ENCODE measurements around the gene SPDEF.

The SPDEF gene

DNA sequence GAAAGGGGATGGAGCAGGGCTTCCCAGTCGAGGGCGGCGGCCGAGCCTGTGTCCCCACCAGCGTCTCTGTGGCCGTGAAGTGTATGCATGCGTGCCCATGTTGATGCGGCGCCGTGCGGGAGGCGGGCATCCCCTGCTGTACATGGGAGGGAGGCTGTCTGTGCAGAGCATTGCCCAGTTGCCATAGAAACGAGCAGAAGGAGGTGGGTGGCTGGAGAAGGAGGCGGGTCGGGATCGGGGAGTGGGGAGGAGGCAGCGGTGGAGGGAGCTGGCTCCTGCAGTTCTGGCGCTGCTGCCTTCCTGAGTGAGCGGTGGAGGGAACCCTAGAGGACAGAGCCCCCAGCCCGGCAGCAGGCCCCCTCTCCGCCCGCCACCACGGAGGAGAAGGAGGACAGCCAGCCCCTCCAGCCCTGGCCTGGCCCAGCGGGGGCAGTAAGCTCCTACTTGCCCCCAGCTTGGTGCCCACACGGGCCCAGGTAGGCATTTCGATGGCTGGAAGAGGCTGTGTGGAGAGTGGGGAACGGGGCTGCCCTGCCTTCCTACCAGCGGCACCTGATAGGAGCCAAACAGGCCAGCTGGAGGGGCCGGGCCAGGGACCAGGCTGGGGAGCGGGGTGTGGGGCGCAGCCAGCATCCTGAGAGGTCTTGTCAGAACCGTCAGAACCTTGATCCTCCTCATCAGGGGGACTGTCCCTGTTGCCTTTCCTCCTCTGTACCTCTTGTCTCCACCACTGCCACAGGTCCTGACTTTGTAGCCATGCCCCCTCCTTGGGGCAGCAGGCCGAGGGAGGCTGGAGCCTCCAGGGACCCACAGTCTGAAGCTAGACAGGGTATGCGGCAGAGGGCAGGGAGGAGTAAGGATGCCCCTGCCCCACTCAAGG is 41.3 kb downstream of the SPDEF start:
- DNase-seq, result peak; percentile 69

DNA sequence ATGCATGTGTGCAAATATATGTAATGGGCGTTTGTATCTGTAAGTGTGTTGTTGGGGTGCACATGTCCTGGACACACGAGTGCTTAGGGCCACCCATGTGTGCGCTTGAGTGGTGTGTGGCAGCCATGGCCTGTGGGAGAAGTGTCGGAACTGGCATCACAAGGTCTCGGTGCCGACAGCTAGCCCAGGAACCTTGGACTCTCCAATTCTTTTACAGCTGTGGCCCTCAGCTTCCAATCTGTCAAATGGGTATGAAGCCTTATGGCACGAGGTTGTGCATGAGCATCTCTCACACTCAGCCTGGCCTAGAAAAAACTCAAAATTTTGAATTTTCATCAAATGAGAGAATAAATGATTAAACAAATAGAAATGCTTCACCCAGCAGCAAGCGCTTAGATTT is 42.0 kb downstream of the SPDEF start:
- no peak for DNase-seq

DNA sequence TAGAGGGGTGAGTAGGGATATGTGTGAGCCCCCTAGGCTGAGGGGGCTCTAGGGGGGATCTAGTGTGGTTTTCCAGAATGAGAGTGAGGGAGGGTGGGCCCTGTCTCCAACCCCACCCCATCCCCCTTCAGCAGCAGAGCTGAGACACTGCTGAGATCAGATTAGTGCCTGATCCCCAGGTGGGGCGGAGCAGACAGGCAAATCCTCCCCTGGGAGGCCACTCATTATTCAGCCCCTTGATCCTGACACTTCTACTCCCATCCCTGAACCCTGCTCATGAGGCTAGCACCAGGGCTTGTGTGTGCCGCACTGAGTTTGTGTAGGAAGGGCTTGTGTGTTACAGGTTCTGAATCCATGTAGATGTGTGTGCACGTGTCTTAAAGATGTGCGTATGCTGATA is 42.5 kb downstream of the SPDEF start:
- DNase-seq, result no peak

DNA sequence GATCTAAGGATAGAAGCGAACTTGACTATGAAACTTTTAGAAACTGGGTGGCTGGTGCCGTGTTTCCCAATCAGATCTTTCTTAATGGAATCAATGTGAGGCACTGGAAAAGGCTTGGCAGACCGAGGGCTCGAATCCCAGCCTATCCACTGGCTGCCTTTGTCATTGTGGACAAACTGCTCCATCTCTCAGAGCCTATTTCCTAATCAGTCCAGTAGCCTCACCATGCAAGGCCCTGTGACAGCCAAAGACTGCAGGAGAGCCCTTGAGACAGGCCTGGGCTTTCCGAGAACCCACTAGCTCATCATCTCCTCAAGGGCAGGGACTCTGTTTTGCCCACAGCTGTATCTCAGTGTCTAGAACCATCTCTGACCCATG is 43.4 kb downstream of the SPDEF start:
- no peak for DNase-seq

DNA sequence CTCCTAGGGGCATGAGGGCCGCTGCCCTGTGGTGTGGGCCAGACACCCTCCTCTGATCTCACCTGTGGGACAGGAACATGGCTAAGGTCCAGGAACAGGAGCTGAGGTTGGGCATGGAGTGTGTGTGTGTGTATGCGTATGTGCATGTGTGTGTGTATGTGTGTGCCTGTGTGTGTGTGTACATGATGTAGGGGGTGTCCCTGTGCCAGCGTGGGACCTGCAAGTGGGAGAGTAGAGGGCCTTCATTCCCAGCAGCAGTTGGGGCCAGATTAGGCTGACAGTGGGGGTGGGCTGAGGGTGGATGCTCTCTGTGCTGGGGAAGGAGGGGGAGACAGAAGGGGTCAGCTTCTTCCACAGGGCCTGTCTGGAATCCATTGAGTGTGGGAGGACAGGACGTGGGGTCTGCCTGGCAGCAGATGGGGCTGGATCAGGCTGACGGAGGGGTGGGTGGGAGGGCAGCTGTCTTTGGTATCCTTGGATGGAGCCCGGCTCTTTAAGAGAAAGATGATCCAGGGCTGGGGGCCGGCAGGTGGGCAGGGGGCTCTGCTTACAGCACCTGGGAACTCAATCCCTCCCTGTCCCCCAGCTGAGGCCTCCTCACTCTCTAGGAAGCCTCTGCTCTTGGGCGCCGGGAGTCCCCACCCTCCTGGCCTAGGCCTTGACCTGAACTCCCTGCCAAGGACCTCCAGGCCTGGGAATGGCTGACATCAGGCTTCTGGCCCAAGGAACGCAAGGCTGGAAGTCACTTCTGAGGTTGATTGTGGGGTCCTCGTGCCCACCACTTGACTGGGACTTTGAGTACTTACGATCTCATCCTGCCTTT is 44.0 kb downstream of the SPDEF start:
- no peak for DNase-seq

DNA sequence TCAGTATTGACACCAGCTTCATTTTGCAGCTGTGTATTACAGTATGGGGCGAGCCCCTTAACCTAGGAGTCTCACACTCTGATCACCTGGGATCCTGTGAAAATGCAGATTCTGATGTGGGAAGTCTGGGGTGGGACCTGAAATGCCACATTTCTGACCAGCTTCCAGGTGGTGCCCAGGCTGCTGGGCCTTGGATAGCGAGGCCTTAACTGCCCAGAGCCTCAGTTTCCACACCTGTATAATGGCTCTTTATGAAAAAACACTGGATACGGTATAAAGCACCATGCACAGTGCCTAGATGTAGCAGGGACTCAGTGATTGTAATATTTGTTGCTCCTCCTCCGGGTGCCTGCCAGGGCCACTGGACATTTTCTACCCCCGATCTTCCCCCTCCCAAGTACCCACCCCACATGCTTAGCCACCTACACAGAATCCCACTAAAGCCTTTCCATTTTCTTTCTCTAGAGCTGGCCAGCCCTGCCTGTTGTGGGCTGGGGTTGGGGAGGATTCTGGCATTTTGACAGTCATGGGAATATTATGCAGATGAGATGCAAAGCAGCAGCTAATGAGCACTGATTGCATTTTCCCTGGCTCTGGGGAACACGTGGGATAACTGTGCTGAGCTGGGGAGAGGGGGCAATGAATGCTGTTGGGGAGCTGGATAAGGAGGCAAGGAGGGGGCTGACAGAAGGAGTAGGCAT is 44.8 kb downstream of the SPDEF start:
- no peak for DNase-seq

DNA sequence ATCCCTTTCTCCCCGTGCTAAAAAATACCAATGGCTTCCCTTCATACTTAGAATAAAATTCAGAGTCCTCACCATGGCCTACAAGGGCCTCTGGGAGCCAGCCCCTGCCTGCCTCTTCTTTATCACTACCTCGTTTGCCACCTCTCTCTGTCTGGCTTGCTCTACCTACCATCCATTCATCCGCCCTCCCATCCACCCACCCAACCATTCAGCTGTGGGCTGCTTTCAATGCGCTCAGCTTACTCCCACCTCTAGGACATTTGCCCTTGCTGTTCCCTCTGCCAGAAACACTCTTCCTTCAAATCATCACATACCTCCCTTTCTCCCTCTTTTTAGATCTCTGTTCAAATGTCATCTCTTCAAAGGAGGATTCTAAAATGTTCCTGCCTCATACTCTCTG is 45.8 kb downstream of the SPDEF start:
- DNase-seq, result no peak

DNA sequence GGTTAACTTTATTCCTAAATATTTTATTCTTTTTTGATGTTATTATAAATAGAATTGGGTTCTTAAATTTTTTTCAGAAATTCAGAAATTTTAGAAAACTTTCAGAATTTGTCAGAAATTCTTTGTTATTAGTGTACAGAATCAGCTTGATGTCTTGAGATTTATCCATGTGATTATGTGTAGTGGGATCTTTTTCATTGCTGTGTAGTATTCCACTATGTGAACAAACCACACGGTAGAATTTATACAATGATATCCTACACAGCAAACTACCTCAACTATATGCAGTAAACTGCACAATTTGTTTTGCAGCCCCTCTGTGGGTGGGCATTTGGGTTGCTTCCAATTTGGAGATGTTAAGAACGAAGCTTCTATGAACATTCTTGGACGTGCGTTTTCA is 46.3 kb downstream of the SPDEF start:
- no peak for DNase-seq

DNA sequence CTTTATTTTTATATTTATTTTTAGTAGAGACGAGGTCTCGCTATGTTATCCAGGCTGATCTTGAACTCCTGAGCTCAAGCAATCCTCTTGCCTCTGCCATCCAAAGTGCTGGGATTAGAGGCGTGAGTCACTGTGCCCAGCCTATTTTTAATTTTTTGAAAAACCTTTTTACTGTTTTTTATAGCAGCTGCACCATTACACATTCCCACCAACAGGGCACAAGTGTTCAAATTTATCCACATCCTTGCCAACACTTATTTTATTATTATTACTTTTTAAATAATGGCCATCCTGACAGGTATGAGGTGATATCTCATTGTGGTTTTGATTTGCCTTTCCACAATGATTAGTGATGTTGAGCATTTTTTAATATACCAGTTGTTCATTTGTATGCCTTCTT is 47.7 kb downstream of the SPDEF start:
- DNase-seq, result no peak

DNA sequence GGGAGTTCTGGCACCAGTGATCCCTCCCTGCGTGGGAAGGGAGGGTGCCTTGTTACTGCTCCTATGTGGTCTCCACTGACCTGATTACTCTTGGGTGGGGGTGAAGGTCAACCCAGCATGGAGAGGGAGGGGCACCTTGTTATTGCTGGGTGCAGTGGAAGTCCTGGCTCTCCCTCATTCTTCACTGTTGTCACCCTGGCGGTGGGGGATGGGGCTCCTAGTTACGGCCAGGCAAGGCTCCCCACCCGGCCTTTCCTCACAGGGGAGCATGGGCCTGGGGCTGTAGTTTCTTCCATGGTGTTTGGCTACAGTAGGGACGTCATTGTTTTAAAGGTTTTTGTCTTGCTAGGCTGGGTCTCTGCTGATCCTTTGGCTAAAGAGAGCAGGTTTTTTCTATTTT is 49.4 kb downstream of the SPDEF start:
- DNase-seq, result no peak

DNA sequence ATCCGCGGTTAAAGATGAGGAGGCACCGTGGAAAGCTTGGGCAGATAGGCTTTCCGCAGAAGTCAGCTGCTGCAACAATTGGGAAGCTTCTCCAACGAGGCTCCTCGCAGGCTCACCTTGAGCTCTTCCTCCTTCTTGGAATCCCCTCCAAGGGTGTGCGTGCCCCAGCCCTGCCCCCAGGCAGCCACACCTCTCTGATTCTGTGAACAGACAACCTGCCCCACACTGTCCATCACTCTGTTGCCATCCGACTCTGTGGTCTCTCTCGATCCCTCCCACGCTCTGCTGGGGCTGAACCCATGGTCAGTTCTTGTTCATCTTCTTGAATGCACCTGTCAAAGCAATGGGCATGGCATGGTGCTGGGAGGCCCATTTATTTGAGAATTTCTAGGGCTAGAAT is 58.7 kb downstream of the SPDEF start:
- DNase-seq, result no peak

DNA sequence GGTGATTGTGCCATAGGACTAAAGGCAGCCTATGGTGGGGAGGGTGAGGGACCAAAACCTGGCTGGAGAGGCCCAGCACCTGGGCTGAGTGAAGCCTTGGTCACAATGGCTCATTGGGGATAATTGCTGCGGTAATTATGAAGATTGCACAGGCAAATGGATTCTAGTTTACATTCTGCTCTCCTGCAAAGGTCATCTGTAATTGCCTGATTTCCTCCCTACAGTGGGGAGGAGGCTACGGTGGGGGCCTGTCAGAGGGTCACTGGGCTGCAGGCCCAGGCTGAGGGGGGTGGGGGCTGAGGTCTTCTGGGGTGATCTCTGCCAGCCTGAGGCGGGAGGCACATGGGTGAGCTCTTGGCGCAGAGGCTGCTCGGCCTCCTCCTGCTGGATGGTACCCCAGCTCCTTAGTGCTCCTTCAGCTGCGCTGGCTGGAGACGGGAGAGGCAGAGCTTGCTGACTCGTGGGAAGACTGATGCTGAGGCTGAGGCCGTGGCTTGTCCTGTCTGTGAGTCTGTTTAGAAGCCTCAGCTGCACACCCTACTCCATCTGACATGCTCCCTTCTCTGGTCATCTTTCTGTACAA is 59.9 kb downstream of the SPDEF start:
- no peak for DNase-seq

DNA sequence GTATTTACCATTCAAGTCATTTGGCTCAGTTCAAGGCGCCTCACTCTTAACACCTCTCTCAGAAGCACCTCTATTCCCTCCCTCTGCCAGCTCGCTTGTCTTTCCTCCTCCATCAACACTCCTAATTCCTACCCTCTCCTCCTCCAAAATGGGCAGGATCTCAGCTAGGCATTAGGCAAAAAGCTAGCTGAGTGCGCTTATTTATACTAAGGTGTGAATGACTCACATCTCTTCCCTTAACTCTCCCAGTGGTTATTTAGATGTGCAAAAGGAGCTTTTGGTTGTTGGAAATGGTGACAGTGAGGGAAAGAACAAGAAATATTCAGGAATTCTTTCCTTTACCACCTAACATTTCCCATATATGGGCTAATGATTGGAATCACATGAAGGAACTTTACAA is 61.2 kb downstream of the SPDEF start:
- no peak for DNase-seq

DNA sequence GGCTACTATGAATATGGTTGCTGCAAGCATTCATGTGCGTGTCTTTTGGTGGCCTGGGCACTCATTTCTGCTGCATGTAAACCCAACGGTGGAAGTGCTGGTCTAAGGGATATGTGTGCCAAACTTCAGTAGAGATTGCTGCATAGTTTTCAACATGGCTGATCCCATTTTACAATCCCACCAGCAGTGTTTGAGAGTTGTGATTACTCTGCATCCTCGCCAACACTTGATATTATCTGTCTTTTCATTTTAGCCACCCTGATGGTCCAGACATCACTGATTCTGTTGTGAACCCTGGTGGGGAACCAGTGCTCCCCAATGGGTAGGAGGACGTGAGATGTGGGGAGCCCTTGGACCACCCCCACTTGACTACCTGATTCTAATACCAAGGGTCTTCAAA is 62.8 kb downstream of the SPDEF start:
- no peak for DNase-seq

DNA sequence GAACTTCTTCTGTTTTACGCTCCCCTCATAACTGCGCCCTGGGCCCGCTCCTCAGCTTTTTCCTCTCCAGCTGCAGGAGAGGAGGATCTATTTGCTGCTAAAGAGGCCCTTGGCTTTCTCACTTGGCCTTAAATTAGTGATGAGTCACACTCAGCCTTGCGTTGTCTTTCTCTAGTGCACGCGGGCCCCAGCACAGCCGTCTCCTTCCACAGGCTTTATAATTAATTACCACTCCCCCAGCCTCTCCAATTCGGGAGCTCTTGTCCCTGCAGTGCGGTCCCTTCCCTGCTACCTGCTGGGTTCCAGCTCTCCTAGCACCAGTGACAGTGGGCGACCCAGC is 65.1 kb downstream of the SPDEF start:
- DNase-seq, result no peak

DNA sequence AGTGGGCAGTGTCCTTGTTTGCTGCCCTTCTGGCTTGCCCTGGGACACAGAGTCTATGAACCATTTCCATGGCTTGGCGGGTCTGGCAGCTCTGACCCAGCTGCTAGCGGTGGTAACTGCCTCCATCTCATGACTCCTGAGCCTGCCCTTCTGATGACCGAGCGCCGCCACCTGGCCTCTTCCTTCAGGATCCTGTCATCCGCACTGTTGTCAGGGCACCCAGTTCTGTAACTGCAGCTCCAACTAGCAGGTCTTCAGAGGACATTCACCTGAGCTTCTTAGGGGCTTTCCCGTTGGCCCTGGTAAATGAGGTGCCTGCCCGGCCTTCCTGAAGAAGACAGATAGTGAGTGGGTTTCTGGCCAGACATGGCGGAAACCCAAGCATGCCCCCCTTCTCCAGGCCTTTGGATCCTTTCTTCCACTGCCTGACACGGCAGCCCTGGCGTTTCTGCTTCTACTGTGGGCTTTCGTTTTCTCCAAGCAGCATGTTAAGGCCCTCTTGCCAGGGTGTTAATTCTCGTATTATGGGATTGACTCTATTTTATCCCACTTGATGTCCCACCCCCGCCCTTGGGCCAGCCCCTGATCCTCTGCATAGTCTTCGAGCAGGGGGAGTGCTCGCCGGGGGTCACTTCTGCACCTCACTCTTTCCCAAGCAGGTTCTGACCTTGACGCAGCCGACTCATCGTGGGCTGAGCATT is 65.6 kb downstream of the SPDEF start:
- no peak for DNase-seq

DNA sequence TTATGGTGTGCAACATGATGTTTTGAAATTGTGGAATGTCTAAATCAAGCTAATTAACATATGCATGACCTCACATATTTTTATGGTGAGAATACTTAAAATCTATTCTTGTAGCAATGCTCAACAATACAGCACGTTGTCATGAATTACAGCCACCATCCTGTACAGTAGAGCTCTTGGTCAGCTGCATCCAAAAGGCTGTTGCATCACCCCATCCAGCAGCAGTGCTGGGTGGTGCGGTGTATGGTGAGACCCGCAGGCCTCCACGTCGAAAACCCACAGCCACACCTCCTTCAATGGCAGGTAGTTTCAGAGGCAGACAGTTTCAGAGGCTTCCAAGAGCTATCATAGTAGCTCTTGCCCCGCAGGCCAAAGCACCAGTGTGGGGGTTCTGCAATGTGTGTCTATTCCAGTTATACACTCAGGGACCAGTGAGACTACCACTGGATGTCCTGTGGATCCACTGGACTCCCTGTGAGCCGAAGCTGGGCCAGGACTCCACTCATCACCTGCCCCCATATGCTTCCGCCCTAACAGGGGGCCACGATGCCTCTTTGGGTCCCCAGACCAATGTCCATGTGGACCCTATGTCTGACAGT is 66.8 kb downstream of the SPDEF start:
- DNase-seq, result no peak
